Loucy (cell line): Measurements from ENCODE around the gene NECTIN1.

ENCODE experiments used
- H2AFZ ChIP-seq: fragments of 200-600 bp; sonication (generic); 2 replicates; pipeline ENCODE4 v1.6.0; 2016; ENCODE audit warnings: antibody characterized with exemption, mild to moderate bottlenecking, low read length, moderate library complexity
- H3F3A ChIP-seq: fragments of 200-600 bp; 2 replicates; pipeline ENCODE4 v1.6.0; 2016; ENCODE audit warnings: antibody characterized with exemption, low read depth, mild to moderate bottlenecking
- H3K27me3 ChIP-seq: fragments of 200-600 bp; sonication (generic); 2 replicates; pipeline ENCODE4 v1.6.1; 2014; ENCODE audit warnings: low read length, mild to moderate bottlenecking; ENCODE audit not compliant: insufficient read depth, poor library complexity, severe bottlenecking
- H3K36me3 ChIP-seq: fragments of 200-600 bp; sonication (generic); 2 replicates; pipeline ENCODE4 v1.6.1; 2016; ENCODE audit warnings: low read length; ENCODE audit not compliant: insufficient read depth
- H3K4me1 ChIP-seq: fragments of 200-600 bp; sonication (generic); 2 replicates; pipeline ENCODE4 v1.5.1; 2014; ENCODE audit warnings: low read length, mild to moderate bottlenecking; ENCODE audit not compliant: insufficient read depth, poor library complexity, severe bottlenecking
- H3K4me2 ChIP-seq: fragments of 200-600 bp; sonication (generic); 2 replicates; pipeline ENCODE4 v1.6.0; 2014; ENCODE audit warnings: antibody characterized with exemption, low read length, low read depth, mild to moderate bottlenecking; ENCODE audit not compliant: poor library complexity, severe bottlenecking
- H3K4me3 ChIP-seq: fragments of 200-600 bp; sonication (generic); 2 replicates; pipeline ENCODE4 v1.5.1; 2014; ENCODE audit warnings: low read length, mild to moderate bottlenecking, mixed read lengths; ENCODE audit not compliant: poor library complexity, severe bottlenecking
- H3K79me2 ChIP-seq: fragments of 200-600 bp; sonication (generic); 2 replicates; pipeline ENCODE4 v1.6.1; 2014; ENCODE audit warnings: low read length; ENCODE audit not compliant: insufficient read depth
- H3K9ac ChIP-seq: fragments of 200-600 bp; sonication (generic); 2 replicates; pipeline ENCODE4 v1.6.0; 2014; ENCODE audit warnings: mild to moderate bottlenecking, low read depth, low read length, moderate library complexity; ENCODE audit not compliant: poor library complexity, severe bottlenecking
- H3K9me2 ChIP-seq: fragments of 200-600 bp; sonication (generic); replicated peaks from 2 replicates; pipeline ENCODE4 v1.6.1; 2016; ENCODE audit warnings: low read depth, low read length, mixed read lengths
- H3K9me3 ChIP-seq: fragments of 200-600 bp; sonication (generic); 2 replicates; pipeline ENCODE4 v1.6.1; 2014; ENCODE audit warnings: mild to moderate bottlenecking, antibody characterized with exemption, low read length, low read depth; ENCODE audit not compliant: insufficient read depth
- H4K20me1 ChIP-seq: fragments of 200-600 bp; sonication (generic); 2 replicates; pipeline ENCODE4 v1.6.0; 2014; ENCODE audit warnings: antibody characterized with exemption, low read length, mild to moderate bottlenecking; ENCODE audit not compliant: insufficient read depth, poor library complexity, severe bottlenecking
- CTCF ChIP-seq: fragments of 200-600 bp; sonication (generic); conservative IDR thresholded peaks from 2 replicates; pipeline ENCODE4 v1.5.1; 2014; ENCODE audit warnings: mild to moderate bottlenecking, antibody characterized with exemption, low read length
- EZH2phosphoT487 ChIP-seq: fragments of 200-600 bp; IDR thresholded peaks from 2 replicates; pipeline ENCODE4 v1.6.1; 2018; ENCODE audit warnings: antibody characterized with exemption, mild to moderate bottlenecking, moderate library complexity, borderline replicate concordance

NECTIN1 gene

GRCh38 chr11:119765628-119766027, 36.6 kb upstream of the NECTIN1 start:
- Histone ChIP-seq H3K9ac (no peak overlapping the region), H3K4me3 (no peak overlapping the region), H3K9me2 (no peaks in the 10 kb centered on the region), H4K20me1 (no peaks in the 10 kb centered on the region), H3K79me2 (no peaks in the 10 kb centered on the region), H3K4me2 (no peak overlapping the region), H3K9me3 (no peaks in the 10 kb centered on the region), H3K36me3 (no peaks in the 10 kb centered on the region), H3K27me3 (no peaks in the 10 kb centered on the region), H3K4me1 (no peaks in the 10 kb centered on the region), H3F3A (no peaks in the 10 kb centered on the region), H2AFZ (no peak overlapping the region)
- no peak for TF ChIP-seq CTCF
- no peak for TF ChIP-seq EZH2phosphoT487

- Histone ChIP-seq H3K36me3 (no peaks in the 10 kb centered on the region), H3F3A (no peaks in the 10 kb centered on the region), H3K9me2 (no peaks in the 10 kb centered on the region), H3K4me2 (no peak overlapping the region), H3K79me2 (no peaks in the 10 kb centered on the region), H3K9ac (no peak overlapping the region), H3K9me3 (no peaks in the 10 kb centered on the region), H3K4me1 (peaks cover 8% of the 10 kb centered on the region), H3K27me3 (no peaks in the 10 kb centered on the region), H3K4me3 (no peak overlapping the region), H2AFZ (no peak overlapping the region), H4K20me1 (no peaks in the 10 kb centered on the region)
- TF ChIP-seq CTCF (no peak), EZH2phosphoT487 (no peak)
Observed at GRCh38 chr11:119764108-119764868, 35.3 kb upstream of the NECTIN1 start.

- H3K4me2 ChIP-seq: no peak overlapping the region
- no peaks in the 10 kb centered on the region for H4K20me1 ChIP-seq
- no peaks in the 10 kb centered on the region for H3F3A ChIP-seq
- H3K9me2 ChIP-seq: no peaks in the 10 kb centered on the region
- TF ChIP-seq EZH2phosphoT487 (no peak), CTCF (no peak)
- H2AFZ ChIP-seq: no peak overlapping the region
- H3K27me3 ChIP-seq: no peaks in the 10 kb centered on the region
- H3K79me2 ChIP-seq: no peaks in the 10 kb centered on the region
- no peaks in the 10 kb centered on the region for H3K36me3 ChIP-seq
- H3K4me1 ChIP-seq: peaks cover 15% of the 10 kb centered on the region
- no peaks in the 10 kb centered on the region for H3K9me3 ChIP-seq
- no peak overlapping the region for H3K9ac ChIP-seq
- no peak overlapping the region for H3K4me3 ChIP-seq
Observed at GRCh38 chr11:119763071-119763728, 34.2 kb upstream of the NECTIN1 start.
